Activated CD4-positive, alpha-beta T cell treated with anti-CD3 and anti-CD28 coated beads, Interleukin-2, Interleukin-6, amounts not matched to agents 100 ng/mL and 50 ng/mL, durations not matched to agents 16 hours and 8 hours (primary cell): ENCODE measurements around the gene ATP11B.
"Not testable (repeated sequence)": the region's sequence is repeated elsewhere in the genome, so short reads cannot be mapped to it uniquely, and the experiment has no call there.

Experiments used
- DNase-seq: peaks from one replicate; pipeline ENCODE4 v3.0.0-alpha.2; 2020

ATP11B gene

GRCh38 chr3:182795389-182795782 lies 2.1 kb downstream of the ATP11B start:
- DNase-seq: peak; percentile 73

- no peak for DNase-seq
Observed at GRCh38 chr3:182796310-182796709, 3.0 kb downstream of the ATP11B start.

- DNase-seq: no peak
Observed at GRCh38 chr3:182797876-182798275, 4.6 kb downstream of the ATP11B start.

GRCh38 chr3:182799143-182799542 lies 5.8 kb downstream of the ATP11B start:
- not testable (repeated sequence) for DNase-seq

GRCh38 chr3:182800508-182800907 lies 7.2 kb downstream of the ATP11B start:
- no peak for DNase-seq

- no peak for DNase-seq
Observed at GRCh38 chr3:182802413-182803390, 9.4 kb downstream of the ATP11B start.

- DNase-seq: no peak
Observed at GRCh38 chr3:182803596-182803995, 10.3 kb downstream of the ATP11B start.

- no peak for DNase-seq
Observed at GRCh38 chr3:182807061-182807460, 13.8 kb downstream of the ATP11B start.

- no peak for DNase-seq
Observed at GRCh38 chr3:182808041-182808770, 14.9 kb downstream of the ATP11B start.

- DNase-seq: no peak
Observed at GRCh38 chr3:182809531-182809930, 16.2 kb downstream of the ATP11B start.

- no peak for DNase-seq
Observed at GRCh38 chr3:182810574-182811268, 17.4 kb downstream of the ATP11B start.

- no peak for DNase-seq
Observed at GRCh38 chr3:182811269-182811596, 17.9 kb downstream of the ATP11B start.

GRCh38 chr3:182812123-182812522 lies 18.8 kb downstream of the ATP11B start:
- no peak for DNase-seq

GRCh38 chr3:182814419-182815062 lies 21.2 kb downstream of the ATP11B start:
- no peak for DNase-seq

GRCh38 chr3:182816181-182816580 lies 22.9 kb downstream of the ATP11B start:
- DNase-seq: no peak

- DNase-seq: no peak
Observed at GRCh38 chr3:182818296-182818978, 25.1 kb downstream of the ATP11B start.

GRCh38 chr3:182821221-182821981 lies 28.1 kb downstream of the ATP11B start:
- DNase-seq: no peak

GRCh38 chr3:182822260-182822659 lies 29.0 kb downstream of the ATP11B start:
- DNase-seq: not testable (repeated sequence)

GRCh38 chr3:182824957-182825356 lies 31.7 kb downstream of the ATP11B start:
- DNase-seq: no peak

- DNase-seq: no peak
Observed at GRCh38 chr3:182829761-182830405, 36.6 kb downstream of the ATP11B start.
